ENCODE results near the gene KRTAP4-3. TPM values are rescaled to one million over a fixed set of nuclear protein-coding genes. Genes with fewer than 3 reads are reported as not detected.

The KRTAP4-3 gene
- total and polyA plus RNA-seq, 9 donors, result not detected

Small RNA genes lying within 50 kb of the gene (small RNA-seq; reads per million reads assigned to genes)
- not detected for gene KRTAP4-17P

Other genes with a start within 250 kb of the KRTAP4-3 start
Only the 30 nearest of the 40 such genes appear.
- not detected for gene KRTAP1-5, start 141.0 kb downstream of the KRTAP4-3 start, total RNA-seq
- under 1 TPM in 1 of 2 donors, not detected in 1; 0.06 TPM for gene KRTAP1-5, start 141.0 kb downstream of the KRTAP4-3 start, polyA plus RNA-seq
- not detected for gene KRTAP1-4, start 138.0 kb downstream of the KRTAP4-3 start, total RNA-seq
- not detected for gene KRTAP1-4, start 138.0 kb downstream of the KRTAP4-3 start, polyA plus RNA-seq
- not detected for gene KRTAP1-3, start 133.3 kb downstream of the KRTAP4-3 start, total RNA-seq
- gene KRTAP1-3, start 133.3 kb downstream of the KRTAP4-3 start, polyA plus RNA-seq, result not detected
- gene KRTAP1-1, start 126.8 kb downstream of the KRTAP4-3 start, total RNA-seq, result not detected
- not detected for gene KRTAP1-1, start 126.8 kb downstream of the KRTAP4-3 start, polyA plus RNA-seq
- not detected for gene KRTAP2-1, start 120.9 kb downstream of the KRTAP4-3 start, total RNA-seq
- not detected for gene KRTAP2-1, start 120.9 kb downstream of the KRTAP4-3 start, polyA plus RNA-seq
- gene KRTAP2-2, start 113.0 kb downstream of the KRTAP4-3 start, total RNA-seq, result not detected
- not detected for gene KRTAP2-2, start 113.0 kb downstream of the KRTAP4-3 start, polyA plus RNA-seq
- not detected for gene KRTAP2-3, start 108.1 kb downstream of the KRTAP4-3 start, total RNA-seq
- gene KRTAP2-3, start 108.1 kb downstream of the KRTAP4-3 start, polyA plus RNA-seq, result not detected
- gene KRTAP2-4, start 102.3 kb downstream of the KRTAP4-3 start, total RNA-seq, result not detected
- not detected for gene KRTAP2-4, start 102.3 kb downstream of the KRTAP4-3 start, polyA plus RNA-seq
- not detected for gene KRTAP4-7, start 84.1 kb downstream of the KRTAP4-3 start, total RNA-seq
- not detected for gene KRTAP4-7, start 84.1 kb downstream of the KRTAP4-3 start, polyA plus RNA-seq
- gene KRTAP4-8, start 70.1 kb downstream of the KRTAP4-3 start, total RNA-seq, result not detected
- not detected for gene KRTAP4-8, start 70.1 kb downstream of the KRTAP4-3 start, polyA plus RNA-seq
- gene KRTAP4-16, start 66.0 kb downstream of the KRTAP4-3 start, total RNA-seq, result not detected
- not detected for gene KRTAP4-16, start 66.0 kb downstream of the KRTAP4-3 start, polyA plus RNA-seq
- gene KRTAP4-9, start 62.8 kb downstream of the KRTAP4-3 start, total RNA-seq, result not detected
- not detected for gene KRTAP4-9, start 62.8 kb downstream of the KRTAP4-3 start, polyA plus RNA-seq
- not detected for gene KRTAP4-11, start 49.8 kb downstream of the KRTAP4-3 start, total RNA-seq
- not detected for gene KRTAP4-11, start 49.8 kb downstream of the KRTAP4-3 start, polyA plus RNA-seq
- not detected for gene KRTAP4-12, start 44.0 kb downstream of the KRTAP4-3 start, total RNA-seq
- gene KRTAP4-12, start 44.0 kb downstream of the KRTAP4-3 start, polyA plus RNA-seq, result not detected
- not detected for gene KRTAP4-6, start 27.7 kb downstream of the KRTAP4-3 start, total RNA-seq
- not detected for gene KRTAP4-6, start 27.7 kb downstream of the KRTAP4-3 start, polyA plus RNA-seq
- not detected for gene KRTAP4-5, start 18.4 kb downstream of the KRTAP4-3 start, total RNA-seq
- not detected for gene KRTAP4-5, start 18.4 kb downstream of the KRTAP4-3 start, polyA plus RNA-seq
- gene KRTAP4-4, start 7.5 kb downstream of the KRTAP4-3 start, total RNA-seq, result not detected
- not detected for gene KRTAP4-4, start 7.5 kb downstream of the KRTAP4-3 start, polyA plus RNA-seq
- gene KRTAP4-2, start 10.0 kb upstream of the KRTAP4-3 start, total RNA-seq, result not detected
- gene KRTAP4-2, start 10.0 kb upstream of the KRTAP4-3 start, polyA plus RNA-seq, result not detected
- not detected for gene KRTAP4-1, start 16.7 kb upstream of the KRTAP4-3 start, total RNA-seq
- gene KRTAP4-1, start 16.7 kb upstream of the KRTAP4-3 start, polyA plus RNA-seq, result not detected
- not detected for gene KRTAP9-1, start 21.7 kb upstream of the KRTAP4-3 start, total RNA-seq
- gene KRTAP9-1, start 21.7 kb upstream of the KRTAP4-3 start, polyA plus RNA-seq, result not detected
- gene KRTAP9-2, start 58.4 kb upstream of the KRTAP4-3 start, total RNA-seq, result not detected
- gene KRTAP9-2, start 58.4 kb upstream of the KRTAP4-3 start, polyA plus RNA-seq, result not detected
- gene KRTAP9-3, start 64.2 kb upstream of the KRTAP4-3 start, total RNA-seq, result not detected
- not detected for gene KRTAP9-3, start 64.2 kb upstream of the KRTAP4-3 start, polyA plus RNA-seq
- not detected for gene KRTAP9-8, start 69.8 kb upstream of the KRTAP4-3 start, total RNA-seq
- gene KRTAP9-8, start 69.8 kb upstream of the KRTAP4-3 start, polyA plus RNA-seq, result not detected
- not detected for gene KRTAP9-4, start 81.5 kb upstream of the KRTAP4-3 start, total RNA-seq
- not detected for gene KRTAP9-4, start 81.5 kb upstream of the KRTAP4-3 start, polyA plus RNA-seq
- gene KRTAP9-9, start 87.2 kb upstream of the KRTAP4-3 start, total RNA-seq, result not detected
- not detected for gene KRTAP9-9, start 87.2 kb upstream of the KRTAP4-3 start, polyA plus RNA-seq
- gene KRTAP9-6, start 97.2 kb upstream of the KRTAP4-3 start, total RNA-seq, result not detected
- not detected for gene KRTAP9-6, start 97.2 kb upstream of the KRTAP4-3 start, polyA plus RNA-seq
- not detected for gene KRTAP9-7, start 107.5 kb upstream of the KRTAP4-3 start, total RNA-seq
- not detected for gene KRTAP9-7, start 107.5 kb upstream of the KRTAP4-3 start, polyA plus RNA-seq
- gene KRTAP29-1, start 134.6 kb upstream of the KRTAP4-3 start, total RNA-seq, result not detected
- gene KRTAP29-1, start 134.6 kb upstream of the KRTAP4-3 start, polyA plus RNA-seq, result not detected
- gene KRTAP16-1, start 141.1 kb upstream of the KRTAP4-3 start, total RNA-seq, result not detected
- gene KRTAP16-1, start 141.1 kb upstream of the KRTAP4-3 start, polyA plus RNA-seq, result not detected
- not detected for gene KRTAP17-1, start 147.5 kb upstream of the KRTAP4-3 start, total RNA-seq
- not detected for gene KRTAP17-1, start 147.5 kb upstream of the KRTAP4-3 start, polyA plus RNA-seq